PC-3 (cell line): ENCODE results near the gene TRIM24. TPM values are rescaled to one million over a fixed set of nuclear protein-coding genes. Genes with fewer than 3 reads are reported as not detected.

Source experiments
- ATAC-seq: fragments of 200-7000 bp; cut with Tn5 transposase; 2 replicates; pipeline ENCODE4 v1.9.1; 2020; ENCODE audit warnings: mild to moderate bottlenecking, moderate library complexity
- BruUV-seq: library from RNA; stranded (reverse); fragments of 400-500 nt; replicated peaks from 2 replicates; lab custom pipeline; 2021; lab: Mats Ljungman, UMichigan
- CTCF ChIA-PET: fragments of 300-600 bp; sonication (Branson Sonifier 250); formaldehyde crosslinking; loops from one replicate; lab custom pipeline; 2022; ENCODE audit warnings: antibody characterized with exemption; lab: Charles Lee
- POLR2A ChIA-PET: fragments of 300-600 bp; sonication (Branson Sonifier 250); formaldehyde crosslinking; loops from one replicate; lab custom pipeline; 2022; ENCODE audit warnings: antibody characterized with exemption; ENCODE audit not compliant: unreplicated experiment; lab: Charles Lee
- DNase-seq: peaks from one replicate; pipeline ENCODE4 v3.0.0-alpha.2; 2015
- H2AFZ ChIP-seq: fragments of 300-600 bp; sonication (generic); 2 replicates; pipeline ENCODE4 v1.6.0; 2016; ENCODE audit warnings: antibody characterized with exemption, low read length
- H3F3A ChIP-seq: fragments of 300-600 bp; sonication (generic); one replicate; pipeline ENCODE4 v1.6.0; 2017; ENCODE audit warnings: antibody characterized with exemption, low read length, control low read depth, mild to moderate bottlenecking; ENCODE audit not compliant: unreplicated experiment
- H3K27ac ChIP-seq: fragments of 300-600 bp; sonication (generic); 2 replicates; pipeline ENCODE4 v1.5.1; 2016; ENCODE audit warnings: mild to moderate bottlenecking, low read length
- H3K27me3 ChIP-seq: fragments of 300-600 bp; sonication (generic); 2 replicates; pipeline ENCODE4 v1.6.1; 2016; ENCODE audit warnings: low read length, mixed read lengths
- H3K36me3 ChIP-seq: fragments of 300-600 bp; sonication (generic); 2 replicates; pipeline ENCODE4 v1.6.1; 2016; ENCODE audit warnings: low read depth, mixed run types, low read length, mixed read lengths
- H3K4me1 ChIP-seq: fragments of 300-600 bp; sonication (generic); 2 replicates; pipeline ENCODE4 v1.5.1; 2016; ENCODE audit warnings: low read length; ENCODE audit not compliant: insufficient read depth
- H3K4me2 ChIP-seq: fragments of 300-600 bp; sonication (generic); 2 replicates; pipeline ENCODE4 v1.6.0; 2016; ENCODE audit warnings: low read length
- H3K4me3 ChIP-seq: fragments of 300-600 bp; sonication (generic); 2 replicates; pipeline ENCODE4 v1.5.1; 2016; ENCODE audit warnings: mild to moderate bottlenecking, low read length, mixed read lengths
- H3K79me2 ChIP-seq: fragments of 300-600 bp; sonication (generic); 2 replicates; pipeline ENCODE4 v1.6.1; 2017; ENCODE audit warnings: low read length, mixed read lengths
- H3K9ac ChIP-seq: fragments of 300-600 bp; sonication (generic); 2 replicates; pipeline ENCODE4 v1.6.0; 2016; ENCODE audit warnings: mild to moderate bottlenecking, low read length
- H3K9me2 ChIP-seq: fragments of 300-600 bp; sonication (generic); replicated peaks from 2 replicates; pipeline ENCODE4 v1.6.1; 2016; ENCODE audit warnings: mixed run types, low read length, mixed read lengths
- H3K9me3 ChIP-seq: fragments of 300-600 bp; sonication (generic); 2 replicates; pipeline ENCODE4 v1.6.1; 2016; ENCODE audit warnings: low read length, mixed read lengths
- H4K20me1 ChIP-seq: fragments of 300-600 bp; sonication (generic); 2 replicates; pipeline ENCODE4 v1.6.1; 2016; ENCODE audit warnings: low read length, mixed read lengths
- CTCF ChIP-seq: fragments of 300-600 bp; sonication (generic); conservative IDR thresholded peaks from 2 replicates; pipeline ENCODE4 v1.5.1; 2017; ENCODE audit warnings: antibody characterized with exemption, low read depth, mild to moderate bottlenecking, low read length
- EZH2 ChIP-seq: fragments of 300-600 bp; sonication (generic); IDR thresholded peaks from one replicate; pipeline ENCODE4 v1.6.1; 2017; ENCODE audit warnings: antibody characterized with exemption, mild to moderate bottlenecking, low read length; ENCODE audit not compliant: unreplicated experiment
- EZH2phosphoT487 ChIP-seq: fragments of 300-600 bp; sonication (generic); IDR thresholded peaks from 2 replicates; pipeline ENCODE4 v1.6.1; 2018; ENCODE audit warnings: mild to moderate bottlenecking, antibody characterized with exemption, low read length, borderline replicate concordance
- intact Hi-C: fragments of 100-400 bp; cut with micrococcal nuclease; formaldehyde crosslinking; loops from 2 replicates; pipeline ENCODE4 v1.9.0; 2023
- total RNA-seq: library from RNA; depleted of rRNA; stranded (reverse); fragments of >200 nt; gene quantifications from 2 replicates; pipeline ENCODE4 v1.2.3, GENCODE V29; 2014

Gene TRIM24
- total RNA-seq, 1 experiment from 2014 or later, result 12.9 TPM

GRCh38 chr7:138456220-138456619 lies 3.8 kb upstream of the TRIM24 start:
- Histone ChIP-seq H3K27ac (no peak overlapping the region), H3K79me2 (peaks cover 4% of the 10 kb centered on the region), H3K9me2 (no peaks in the 10 kb centered on the region), H3K4me3 (no peak overlapping the region), H3K27me3 (no peaks in the 10 kb centered on the region), H3F3A (no peaks in the 10 kb centered on the region), H3K36me3 (no peaks in the 10 kb centered on the region), H4K20me1 (peaks cover 2% of the 10 kb centered on the region; the same call in 1 of the 2 replicates), H3K9ac (no peak overlapping the region), H2AFZ (no peak overlapping the region), H3K4me2 (no peak overlapping the region), H3K9me3 (no peaks in the 10 kb centered on the region), H3K4me1 (no peaks in the 10 kb centered on the region)
- TF ChIP-seq CTCF (no peak), EZH2 (no peak), EZH2phosphoT487 (no peak)
- intact Hi-C loops, result no loop called here
- POLR2A ChIA-PET, result no interaction called here
- no peak for DNase-seq
- no TSS peak for BruUV-seq
- ATAC-seq, result no peak
- CTCF ChIA-PET, result no interaction called here

- Histone ChIP-seq H3K4me2 (peak overlapping the region; percentile 93; the same call in 1 of the 2 replicates), H3K4me1 (0 out of 2 replicates have a peak, but pooled peaks cover 3% of the 10 kb centered on the region), H3K9me2 (no peaks in the 10 kb centered on the region), H3K9ac (no peak overlapping the region), H3K79me2 (peaks cover 30% of the 10 kb centered on the region), H3K27ac (no peak overlapping the region), H3F3A (no peaks in the 10 kb centered on the region), H3K27me3 (no peaks in the 10 kb centered on the region), H3K36me3 (no peaks in the 10 kb centered on the region), H4K20me1 (peaks cover 7% of the 10 kb centered on the region; the same call in 1 of the 2 replicates), H2AFZ (no peak overlapping the region), H3K4me3 (no peak overlapping the region), H3K9me3 (no peaks in the 10 kb centered on the region)
- intact Hi-C loops, result no loop called here
- ChIA-PET CTCF (no interaction called here), POLR2A (no interaction called here)
- DNase-seq, result no peak
- no peak for ATAC-seq
- no peak for TF ChIP-seq EZH2
- no peak for TF ChIP-seq EZH2phosphoT487
- TF ChIP-seq CTCF, result no peak
- BruUV-seq, result no TSS peak
Measured at GRCh38 chr7:138458576-138459412, 1.3 kb upstream of the TRIM24 start.
